ENCODE measurements around the gene UTP18. TPM values are rescaled to one million over a fixed set of nuclear protein-coding genes. Genes with fewer than 3 reads are reported as not detected.

Gene UTP18
- total RNA-seq, 2 experiments from 2014 or later: 42.9 to 45.5 TPM

Other genes with a start within 250 kb of the UTP18 start
- 10 to 100 TPM; 43.6 to 58.5 TPM for gene SPAG9, start 139.7 kb upstream of the UTP18 start, total RNA-seq
- gene NME1, start 107.0 kb upstream of the UTP18 start, total RNA-seq: 100 to 1,000 TPM; 104 to 107 TPM
- 100 to 1,000 TPM; 368 to 415 TPM for gene NME2, start 94.1 kb upstream of the UTP18 start, total RNA-seq
- 10 to 100 TPM; 13.8 to 14.5 TPM for gene MBTD1, start 497 bp upstream of the UTP18 start, total RNA-seq